HuH-7.5 (cell line): ENCODE data around the gene PLEKHH1.
"Not testable (repeated sequence)": the region's sequence is repeated elsewhere in the genome, so short reads cannot be mapped to it uniquely, and the experiment has no call there.

ENCODE experiments used
- DNase-seq: peaks from one replicate; pipeline ENCODE4 v3.0.0; 2011; ENCODE audit warnings: low spot score

Gene PLEKHH1

GRCh38 chr14:67583711-67584644, 50.9 kb downstream of the PLEKHH1 start:
- peak; percentile 75 for DNase-seq

DNA sequence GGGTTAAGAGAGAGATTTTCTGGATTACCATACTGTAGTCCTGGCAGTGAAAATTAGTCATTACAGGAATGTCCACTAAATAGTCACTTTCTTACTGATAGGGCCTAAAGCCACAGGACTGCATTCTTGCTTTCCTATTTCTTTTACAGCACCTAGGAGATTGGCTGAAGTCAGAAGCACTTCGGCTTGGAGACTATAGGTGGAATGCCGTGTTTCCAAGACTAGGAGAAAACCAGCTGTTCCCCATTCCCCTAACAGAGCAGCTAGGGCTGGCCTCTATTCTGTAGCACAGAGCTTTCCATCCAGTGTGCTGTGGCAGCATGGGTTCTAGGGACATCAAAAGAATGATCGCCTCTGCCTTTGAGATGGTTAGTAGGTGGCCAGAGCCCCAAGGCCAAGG, 51.9 kb downstream of the PLEKHH1 start:
- DNase-seq, result no peak

- DNase-seq, result no peak
These were observed 53.3 kb downstream of the PLEKHH1 start for GRCh38 chr14:67586369-67586768.

GRCh38 chr14:67589204-67589770, 56.2 kb downstream of the PLEKHH1 start:
- DNase-seq, result no peak

DNA sequence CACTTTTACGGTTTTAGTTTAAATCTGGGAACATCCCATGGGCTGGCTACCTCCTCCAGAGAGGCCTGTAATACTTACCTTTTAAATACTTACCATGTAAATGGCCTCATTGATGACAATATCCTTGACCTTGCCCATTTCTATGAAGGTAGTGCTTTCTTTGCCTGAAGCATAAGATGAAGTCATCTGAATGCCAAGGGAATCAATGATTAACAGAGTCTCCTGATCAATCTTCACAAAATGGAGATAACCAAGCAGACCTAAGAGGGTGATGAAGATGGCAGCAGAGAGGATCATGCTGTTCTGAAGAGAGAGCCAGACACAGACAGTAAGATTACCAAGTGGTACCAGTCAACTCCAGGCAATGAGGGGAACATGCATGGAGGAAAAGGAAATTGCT, 60.6 kb downstream of the PLEKHH1 start:
- DNase-seq, result not testable (repeated sequence)

- no peak for DNase-seq
These were observed 62.3 kb downstream of the PLEKHH1 start for GRCh38 chr14:67595392-67595791.

DNA sequence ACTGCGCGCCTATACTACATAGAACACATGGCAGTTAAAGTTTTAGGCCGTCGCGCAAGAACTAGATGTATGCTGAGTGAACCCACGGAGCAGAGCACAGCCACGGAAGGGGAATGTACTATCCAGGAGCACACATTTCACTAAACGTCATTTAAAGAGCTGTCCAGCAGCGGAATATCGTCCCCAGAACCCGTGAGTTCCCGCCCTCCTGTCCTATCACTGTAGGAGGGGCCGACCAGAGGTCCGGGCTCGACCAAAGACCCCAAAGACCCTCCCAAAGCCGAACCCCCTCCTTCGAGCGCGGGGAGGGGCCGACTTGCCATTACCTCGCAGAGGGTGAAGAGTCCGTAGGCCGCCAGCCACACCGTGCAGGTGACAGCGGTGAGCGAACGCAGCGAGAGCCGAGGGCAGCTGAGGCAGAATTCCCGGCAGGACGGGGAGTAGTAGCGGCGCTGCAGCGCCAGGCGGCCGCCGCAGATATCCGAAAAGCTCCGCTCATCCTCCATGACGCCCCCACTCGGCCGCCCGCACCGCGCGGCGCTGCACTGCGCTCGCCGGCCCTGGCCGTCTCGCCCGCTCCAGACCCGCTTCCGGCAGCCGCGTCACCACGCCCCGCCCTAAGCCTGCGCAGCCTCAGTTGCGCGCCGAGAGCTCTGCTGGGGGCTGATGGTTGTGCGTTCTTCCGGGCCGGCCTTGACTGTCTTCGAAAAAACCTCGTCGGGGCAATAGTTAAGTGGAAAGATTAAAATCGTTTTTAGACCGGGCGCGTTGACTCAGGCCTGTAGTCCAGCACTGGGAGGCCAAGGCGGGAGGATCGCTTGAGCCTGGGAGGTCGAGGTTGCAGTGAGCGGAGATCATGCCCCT, 66.8 kb downstream of the PLEKHH1 start, which contains the start of gene PIGH:
Gene PIGH, minus strand, starts transcription at position 571 of the 864 bp plus-strand sequence. Its CDS starts 65 bp downstream, at position 506.
- DNase-seq, result peak; percentile 81

DNA sequence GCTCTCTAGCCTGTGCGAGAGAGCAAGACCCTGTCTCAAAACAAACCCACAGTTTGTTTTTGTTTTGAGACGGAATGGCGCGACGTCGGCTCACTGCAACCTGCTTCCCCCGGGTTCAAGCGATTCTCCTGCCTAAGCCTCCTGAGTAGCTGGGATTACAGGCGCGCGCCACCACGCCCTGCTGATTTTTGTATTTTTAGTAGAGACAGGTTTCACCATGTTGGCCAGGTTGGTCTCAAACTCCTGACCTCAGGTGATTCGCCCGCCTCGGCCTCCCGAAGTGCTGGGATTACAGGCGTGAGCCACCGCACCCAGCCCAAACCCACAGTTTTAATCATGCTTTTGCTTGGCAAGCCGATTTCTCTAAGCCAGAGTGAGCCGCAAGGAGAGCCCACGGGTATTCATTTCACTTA, 67.5 kb downstream of the PLEKHH1 start:
- DNase-seq, result not testable (repeated sequence)

DNA sequence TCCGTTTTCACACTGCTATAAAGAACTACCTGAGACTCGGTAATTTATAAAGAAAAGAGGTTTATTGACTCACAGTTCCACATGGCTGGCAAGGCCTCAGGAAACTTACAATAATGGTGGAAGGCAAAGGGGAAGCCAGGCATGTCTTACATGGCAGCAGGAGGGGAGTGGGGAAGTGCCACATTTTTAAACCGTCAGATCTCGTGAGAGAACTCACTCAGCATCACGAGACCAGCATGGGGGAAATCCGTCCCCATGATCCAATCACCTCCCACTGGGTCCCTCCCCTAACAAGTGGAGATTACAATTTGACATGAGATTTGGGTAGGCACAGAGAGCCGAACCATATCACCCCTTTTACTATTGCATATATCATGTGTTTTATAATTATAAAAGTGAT, 69.0 kb downstream of the PLEKHH1 start:
- no peak for DNase-seq

GRCh38 chr14:67602995-67603545, 70.0 kb downstream of the PLEKHH1 start:
- DNase-seq, result no peak

DNA sequence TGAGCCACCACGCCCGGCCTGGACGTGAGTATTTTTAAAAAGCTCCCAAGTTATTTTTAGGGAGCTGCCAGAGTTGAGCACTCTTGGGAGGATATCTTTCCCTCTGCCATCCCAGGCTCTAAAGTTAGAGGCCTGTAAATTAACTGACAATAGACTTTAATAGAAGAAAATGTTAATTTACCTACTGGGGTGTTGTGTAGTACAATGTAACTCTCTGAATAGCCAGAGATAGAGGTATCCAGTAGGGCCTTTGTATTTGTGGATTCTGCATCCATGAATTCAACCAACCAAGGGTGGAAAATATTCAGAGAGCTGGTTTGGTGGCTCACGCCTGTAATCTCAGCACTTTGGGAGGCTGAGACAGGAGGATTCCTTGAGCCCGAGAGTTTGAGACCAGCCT, 74.6 kb downstream of the PLEKHH1 start:
- DNase-seq, result no peak

DNA sequence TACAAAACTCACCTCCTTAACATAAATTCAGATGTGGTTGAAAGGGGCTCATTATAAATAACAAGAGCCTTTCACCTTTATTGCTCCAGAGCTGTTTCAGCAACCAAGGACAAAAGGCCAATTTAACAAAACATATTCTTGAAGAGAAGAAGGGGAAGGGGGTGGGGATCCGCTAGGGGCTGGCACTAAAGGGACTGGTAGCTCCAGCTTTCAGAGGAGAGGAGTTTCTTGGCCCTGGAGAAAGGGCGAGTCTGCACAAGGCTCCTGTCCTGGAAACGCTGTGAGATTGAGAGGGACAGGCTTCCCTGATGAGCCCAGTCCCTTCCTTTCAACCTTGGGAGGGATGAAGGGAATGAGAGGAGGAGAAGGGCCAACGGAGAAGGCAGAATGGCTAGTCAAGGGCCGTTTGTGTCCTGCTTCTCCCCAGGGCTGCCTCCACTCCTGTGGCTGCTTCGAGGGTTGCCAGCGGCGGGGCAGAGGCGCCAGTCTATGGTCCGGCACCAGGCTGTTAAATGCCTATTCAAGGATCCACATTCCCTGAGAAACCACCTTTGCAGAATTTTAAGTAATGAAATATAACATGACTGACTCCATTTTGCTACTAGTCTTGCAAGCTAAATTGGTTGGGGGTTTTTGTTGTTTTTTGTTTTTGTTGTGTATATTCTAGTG, 76.7 kb downstream of the PLEKHH1 start:
- no peak for DNase-seq

DNA sequence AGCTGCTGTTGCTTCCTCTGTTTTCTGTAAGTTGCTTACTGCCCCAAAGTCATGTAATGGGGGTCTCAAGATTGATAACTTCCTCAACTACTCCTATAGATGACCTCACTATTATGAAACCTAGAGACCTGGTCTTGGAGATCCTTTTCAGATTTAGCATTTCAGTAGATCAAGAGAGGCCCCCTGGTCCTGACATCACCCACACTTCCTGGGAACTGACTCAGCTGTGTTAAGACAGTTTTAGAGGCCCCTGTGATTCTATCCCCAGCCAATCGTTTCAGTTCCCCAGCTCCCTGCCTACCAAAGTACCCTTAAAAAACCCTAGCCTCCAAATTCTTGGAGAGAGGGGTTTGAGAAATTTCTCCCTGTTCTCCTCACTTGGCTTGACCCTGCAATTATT, 77.4 kb downstream of the PLEKHH1 start:
- no peak for DNase-seq

- DNase-seq, result peak; percentile 47
These were observed 85.5 kb downstream of the PLEKHH1 start for GRCh38 chr14:67618617-67619063.

DNA sequence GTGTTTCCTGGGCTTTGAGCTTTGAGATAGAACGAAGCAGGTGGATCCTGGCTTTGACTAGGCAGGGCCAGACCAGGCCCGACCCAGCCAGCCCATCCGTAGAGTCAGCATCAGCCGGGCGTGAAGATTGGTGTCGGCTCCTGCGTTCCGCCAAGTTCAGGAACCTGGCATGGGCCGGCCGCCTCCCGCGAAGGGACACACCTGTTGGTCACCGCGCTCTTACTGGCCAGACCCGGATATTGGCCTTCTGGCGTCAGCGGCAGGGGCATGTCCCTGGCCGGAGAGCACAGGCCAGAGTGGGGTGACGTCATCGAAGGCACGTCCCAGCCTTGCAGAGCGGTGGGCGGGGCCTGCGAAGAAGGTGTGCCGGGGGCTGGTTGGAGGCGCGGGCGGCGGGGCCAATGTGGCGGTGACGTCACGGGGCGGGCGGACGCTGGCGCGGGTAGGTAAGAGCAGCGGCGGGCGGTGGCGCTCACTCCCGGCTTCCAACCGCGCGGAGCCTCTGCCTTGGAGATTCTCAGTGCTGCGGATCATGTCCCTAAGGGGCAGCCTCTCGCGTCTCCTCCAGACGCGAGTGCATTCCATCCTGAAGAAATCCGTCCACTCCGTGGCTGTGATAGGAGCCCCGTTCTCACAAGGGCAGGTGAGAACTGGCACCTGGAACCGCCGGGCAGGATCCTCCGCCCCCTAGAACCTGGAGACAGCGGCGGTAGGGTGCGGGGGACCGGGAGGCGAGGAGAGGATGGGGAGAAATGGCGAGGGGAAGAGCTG, 86.5 kb downstream of the PLEKHH1 start, which contains the start of gene ARG2:
Gene ARG2, plus strand, starts transcription at position 475 of the 771 bp plus-strand sequence. Its CDS starts 58 bp downstream, at position 533.
- DNase-seq, result peak; percentile 84

GRCh38 chr14:67620217-67620785, 87.2 kb downstream of the PLEKHH1 start:
- DNase-seq, result no peak

DNA sequence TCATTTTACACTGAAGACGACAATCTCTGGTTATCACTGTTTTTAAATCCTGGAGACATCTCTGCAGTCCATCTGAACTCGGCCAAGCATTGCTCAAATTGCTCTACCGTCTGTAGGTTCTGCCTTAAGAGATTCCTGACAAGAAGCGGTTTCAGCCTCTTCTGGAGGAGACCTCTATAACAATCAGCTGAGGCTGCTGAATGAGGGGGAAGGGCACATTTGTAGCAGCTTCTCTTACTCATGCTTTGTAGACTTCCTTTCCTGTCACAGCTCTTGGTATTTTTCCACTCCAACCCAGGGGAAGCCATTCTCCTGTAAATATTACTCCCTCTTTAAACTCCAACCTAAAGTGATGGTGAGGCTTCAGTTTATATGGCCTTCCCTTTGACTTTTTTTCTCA, 89.6 kb downstream of the PLEKHH1 start:
- peak; percentile 31 for DNase-seq

- DNase-seq, result no peak
These were observed 90.0 kb downstream of the PLEKHH1 start for GRCh38 chr14:67623114-67623513.

DNA sequence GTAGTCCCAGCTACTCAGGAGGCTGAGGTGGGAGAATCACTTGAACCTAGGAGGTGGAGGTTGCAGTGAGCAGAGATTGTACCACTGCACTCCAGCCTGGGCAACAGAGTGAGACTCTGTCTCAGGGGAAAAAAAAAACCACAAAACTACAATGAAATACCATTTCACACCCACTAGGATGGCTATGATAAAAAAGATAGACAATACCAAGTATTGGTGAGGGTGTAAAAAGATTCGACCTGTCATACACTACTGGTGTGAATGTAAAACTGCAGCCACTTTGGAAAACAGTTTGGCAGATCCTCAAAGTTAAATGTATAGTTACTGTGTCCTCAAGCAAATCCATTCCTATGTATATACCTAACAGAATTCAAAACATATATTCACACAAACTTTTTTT, 93.0 kb downstream of the PLEKHH1 start:
- DNase-seq, result not testable (repeated sequence)

DNA sequence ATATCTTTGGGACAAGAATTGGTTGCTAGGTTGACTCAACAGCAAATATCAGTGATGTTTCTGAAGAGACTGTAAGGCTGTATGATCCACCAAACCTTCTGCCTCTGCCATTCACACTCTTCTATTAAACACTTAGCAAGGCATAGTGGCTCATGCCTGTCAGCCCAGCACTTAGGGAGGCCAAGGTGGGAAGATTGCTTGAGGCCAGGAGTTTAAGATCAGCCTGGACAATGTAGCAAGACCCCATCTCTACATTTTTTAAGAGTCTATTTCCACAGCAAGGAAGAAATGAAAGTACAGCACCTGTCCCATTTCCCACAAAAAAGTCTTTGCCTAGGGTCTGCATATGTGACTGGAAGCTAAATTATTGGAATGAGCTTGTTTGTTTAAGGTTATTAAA, 94.4 kb downstream of the PLEKHH1 start:
- DNase-seq, result no peak
